ENCODE measurements around the gene TRIM7. TPM values are rescaled to one million over a fixed set of nuclear protein-coding genes. Genes with fewer than 3 reads are reported as not detected.

The TRIM7 gene
- not detected for total RNA-seq (ENCODE audit: unreplicated experiment)
- long read RNA-seq, result 0 reads

DNA sequence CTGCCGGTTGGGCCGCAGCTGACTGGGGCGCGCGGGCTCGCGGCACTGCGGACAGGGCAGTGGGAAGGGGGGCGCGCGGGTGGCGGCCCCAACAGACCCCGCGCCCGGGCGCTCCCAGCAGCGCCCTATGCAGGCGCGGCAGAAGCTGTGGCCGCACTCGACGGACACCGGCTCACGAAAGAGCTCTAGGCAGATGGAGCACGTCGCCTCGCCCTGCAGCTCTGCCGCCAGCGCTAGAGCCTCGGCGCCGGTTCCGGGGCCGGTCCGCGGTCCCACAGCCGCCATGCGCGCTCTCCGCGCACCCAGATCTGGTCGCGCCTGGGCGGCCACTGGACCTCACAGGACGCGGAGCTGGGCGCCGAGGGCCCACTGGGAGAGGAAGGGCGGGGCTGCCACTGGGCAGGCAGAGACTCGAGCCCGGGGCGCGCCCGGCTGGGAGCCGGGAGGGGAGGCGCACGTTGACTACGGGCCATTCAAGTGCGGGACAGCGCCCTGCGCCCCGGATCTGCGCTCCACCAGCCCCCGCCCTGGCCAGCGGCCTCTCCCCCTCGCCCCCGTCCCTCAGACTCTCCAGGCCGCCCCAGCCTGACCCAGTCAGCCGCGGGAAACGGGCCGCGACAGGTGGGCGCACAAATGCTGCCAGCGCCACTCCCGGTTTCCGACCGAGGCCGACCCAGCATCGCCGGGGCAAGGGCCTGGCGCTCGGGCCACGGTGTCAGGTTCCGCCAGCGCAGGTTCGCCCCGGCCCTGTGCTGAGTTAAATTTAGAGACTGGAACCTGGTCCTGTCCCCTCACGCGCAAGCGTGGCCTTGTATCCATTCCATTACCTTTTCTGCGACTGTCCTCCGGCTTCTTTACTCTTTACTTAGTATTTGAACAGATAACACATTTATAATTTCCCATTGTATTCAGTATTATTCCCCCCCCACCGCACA is at the start of gene TRIM7:
TRIM7 (minus strand) TSS at position 371 of the 935 bp plus-strand sequence; CDS start at position 285, 86 bp downstream.
- Mint-ChIP-seq H3K4me1 (ENCODE audit: unreplicated experiment) (peaks cover 18% of the 10 kb centered on the region), H3K4me3 (ENCODE audit: unreplicated experiment) (peak within 1 kb of the TSS; percentile 97), H3K36me3 (ENCODE audit: low read depth, unreplicated experiment) (peaks cover 21% of the 10 kb centered on the region), H3K9me3 (ENCODE audit: unreplicated experiment) (no peaks in the 10 kb centered on the region), H3K27ac (ENCODE audit: unreplicated experiment) (peak within 1 kb of the TSS; percentile 93), H3K27me3 (ENCODE audit: unreplicated experiment) (peaks cover 37% of the 10 kb centered on the region)
- no peak for DNase-seq (ENCODE audit: low spot score)
- TF ChIP-seq, protein P1, sequence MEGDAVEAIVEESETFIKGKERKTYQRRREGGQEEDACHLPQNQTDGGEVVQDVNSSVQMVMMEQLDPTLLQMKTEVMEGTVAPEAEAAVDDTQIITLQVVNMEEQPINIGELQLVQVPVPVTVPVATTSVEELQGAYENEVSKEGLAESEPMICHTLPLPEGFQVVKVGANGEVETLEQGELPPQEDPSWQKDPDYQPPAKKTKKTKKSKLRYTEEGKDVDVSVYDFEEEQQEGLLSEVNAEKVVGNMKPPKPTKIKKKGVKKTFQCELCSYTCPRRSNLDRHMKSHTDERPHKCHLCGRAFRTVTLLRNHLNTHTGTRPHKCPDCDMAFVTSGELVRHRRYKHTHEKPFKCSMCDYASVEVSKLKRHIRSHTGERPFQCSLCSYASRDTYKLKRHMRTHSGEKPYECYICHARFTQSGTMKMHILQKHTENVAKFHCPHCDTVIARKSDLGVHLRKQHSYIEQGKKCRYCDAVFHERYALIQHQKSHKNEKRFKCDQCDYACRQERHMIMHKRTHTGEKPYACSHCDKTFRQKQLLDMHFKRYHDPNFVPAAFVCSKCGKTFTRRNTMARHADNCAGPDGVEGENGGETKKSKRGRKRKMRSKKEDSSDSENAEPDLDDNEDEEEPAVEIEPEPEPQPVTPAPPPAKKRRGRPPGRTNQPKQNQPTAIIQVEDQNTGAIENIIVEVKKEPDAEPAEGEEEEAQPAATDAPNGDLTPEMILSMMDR (IDR thresholded peaks at IDR 0.05; ENCODE audit: unreplicated experiment), result no peak

GRCh38 chr5:181248277-181248676 is 43.3 kb upstream of the TRIM7 start:
- Mint-ChIP-seq H3K4me3 (ENCODE audit: unreplicated experiment) (peak overlapping the region; percentile 92), H3K36me3 (ENCODE audit: low read depth, unreplicated experiment) (peaks cover 16% of the 10 kb centered on the region), H3K4me1 (ENCODE audit: unreplicated experiment) (peaks cover 48% of the 10 kb centered on the region), H3K27me3 (ENCODE audit: unreplicated experiment) (peaks cover 15% of the 10 kb centered on the region), H3K9me3 (ENCODE audit: unreplicated experiment) (no peaks in the 10 kb centered on the region), H3K27ac (ENCODE audit: unreplicated experiment) (peak overlapping the region; percentile 71)
- DNase-seq (ENCODE audit: low spot score), result no peak
- TF ChIP-seq, protein P1 (IDR thresholded peaks at IDR 0.05; ENCODE audit: unreplicated experiment), result no peak

DNA sequence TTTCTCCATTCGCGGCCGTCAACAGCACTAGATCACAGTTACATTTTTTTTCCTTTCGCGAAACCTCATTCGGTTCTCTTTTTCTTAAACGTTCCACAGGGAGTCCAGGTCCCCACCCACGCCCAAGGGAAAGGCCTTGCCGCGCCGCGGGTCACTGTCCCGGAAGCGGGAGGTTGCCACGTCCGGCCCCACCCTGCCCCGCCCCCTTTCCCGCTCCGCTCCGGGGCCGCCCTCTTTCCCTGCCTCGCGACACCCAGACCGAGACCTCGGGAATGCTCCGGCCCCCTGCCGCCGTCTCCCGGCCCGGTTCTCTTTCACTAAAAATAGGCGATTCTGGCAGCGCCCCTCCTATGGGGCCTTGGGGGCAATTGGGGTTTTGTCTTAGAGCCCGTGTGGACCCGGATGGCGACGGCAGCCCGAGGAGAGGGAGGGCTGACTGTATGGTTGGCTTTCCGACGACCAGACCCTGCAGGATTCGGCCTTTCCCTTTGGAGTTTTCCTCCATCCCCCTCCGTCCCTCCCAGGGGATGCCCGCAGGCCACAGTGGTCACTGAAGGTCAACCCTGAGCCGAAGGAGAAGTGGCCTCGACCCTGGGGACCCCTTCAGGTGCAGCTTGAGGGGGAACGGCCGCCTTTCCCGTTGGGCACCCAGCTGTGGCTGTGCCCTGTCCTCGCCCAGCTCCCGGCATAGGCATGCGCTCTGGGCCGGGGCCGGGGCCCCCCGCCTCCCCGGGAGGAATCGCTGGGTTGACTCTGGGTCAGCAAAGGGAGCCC is 41.5 kb upstream of the TRIM7 start:
- no peaks in the 10 kb centered on the region for H3K9me3 Mint-ChIP-seq (ENCODE audit: unreplicated experiment)
- peak overlapping the region; percentile 92 for H3K4me3 Mint-ChIP-seq (ENCODE audit: unreplicated experiment)
- peak; percentile 85 for DNase-seq (ENCODE audit: low spot score)
- H3K36me3 Mint-ChIP-seq (ENCODE audit: low read depth, unreplicated experiment), result peaks cover 27% of the 10 kb centered on the region
- TF ChIP-seq, protein P1 (IDR thresholded peaks at IDR 0.05; ENCODE audit: unreplicated experiment), result no peak
- H3K4me1 Mint-ChIP-seq (ENCODE audit: unreplicated experiment), result peaks cover 61% of the 10 kb centered on the region
- peak overlapping the region; percentile 94 for H3K27ac Mint-ChIP-seq (ENCODE audit: unreplicated experiment)
- H3K27me3 Mint-ChIP-seq (ENCODE audit: unreplicated experiment), result peaks cover 17% of the 10 kb centered on the region

GRCh38 chr5:181245427-181246275 is 40.7 kb upstream of the TRIM7 start:
- TF ChIP-seq, protein P1 (IDR thresholded peaks at IDR 0.05; ENCODE audit: unreplicated experiment), result no peak
- H3K9me3 Mint-ChIP-seq (ENCODE audit: unreplicated experiment), result no peaks in the 10 kb centered on the region
- peaks cover 32% of the 10 kb centered on the region for H3K36me3 Mint-ChIP-seq (ENCODE audit: low read depth, unreplicated experiment)
- H3K4me3 Mint-ChIP-seq (ENCODE audit: unreplicated experiment), result peak overlapping the region; percentile 92
- H3K4me1 Mint-ChIP-seq (ENCODE audit: unreplicated experiment), result peaks cover 61% of the 10 kb centered on the region
- no peak for DNase-seq (ENCODE audit: low spot score)
- H3K27ac Mint-ChIP-seq (ENCODE audit: unreplicated experiment), result peak overlapping the region; percentile 94
- peaks cover 17% of the 10 kb centered on the region for H3K27me3 Mint-ChIP-seq (ENCODE audit: unreplicated experiment)

Data from endothelial cell (in vitro differentiated cells).